HG02623 (cell line): ENCODE data around the gene AATK.
"Not testable (repeated sequence)": the region's sequence is repeated elsewhere in the genome, so short reads cannot be mapped to it uniquely, and the experiment has no call there.

Experiments
- ATAC-seq: cut with Tn5 transposase; IDR thresholded peaks from one replicate; pipeline ENCODE4 v1.9.1; 2021; ENCODE audit warnings: moderate library complexity; ENCODE audit not compliant: unreplicated experiment

The AATK gene

DNA sequence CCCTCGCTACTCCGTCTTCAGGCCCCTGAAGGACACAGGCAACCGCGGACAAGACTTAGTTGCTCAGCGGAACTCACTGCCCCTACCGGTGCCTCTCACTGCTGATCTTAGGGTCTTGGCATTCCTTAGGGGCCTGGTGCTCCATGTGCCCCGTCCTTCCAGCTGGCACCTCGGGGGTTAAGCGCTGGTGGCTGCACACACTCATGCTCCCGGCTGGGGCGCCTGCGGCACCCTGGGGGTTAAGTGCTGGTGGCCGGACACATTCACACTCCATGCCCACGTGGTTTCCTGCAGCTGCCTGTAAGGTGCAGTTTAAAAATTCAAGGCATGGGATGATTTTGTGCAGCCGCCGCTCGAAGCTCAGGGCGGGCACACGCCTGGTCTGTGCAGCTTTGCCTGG is 86.0 kb downstream of the AATK start:
- ATAC-seq, result no peak

DNA sequence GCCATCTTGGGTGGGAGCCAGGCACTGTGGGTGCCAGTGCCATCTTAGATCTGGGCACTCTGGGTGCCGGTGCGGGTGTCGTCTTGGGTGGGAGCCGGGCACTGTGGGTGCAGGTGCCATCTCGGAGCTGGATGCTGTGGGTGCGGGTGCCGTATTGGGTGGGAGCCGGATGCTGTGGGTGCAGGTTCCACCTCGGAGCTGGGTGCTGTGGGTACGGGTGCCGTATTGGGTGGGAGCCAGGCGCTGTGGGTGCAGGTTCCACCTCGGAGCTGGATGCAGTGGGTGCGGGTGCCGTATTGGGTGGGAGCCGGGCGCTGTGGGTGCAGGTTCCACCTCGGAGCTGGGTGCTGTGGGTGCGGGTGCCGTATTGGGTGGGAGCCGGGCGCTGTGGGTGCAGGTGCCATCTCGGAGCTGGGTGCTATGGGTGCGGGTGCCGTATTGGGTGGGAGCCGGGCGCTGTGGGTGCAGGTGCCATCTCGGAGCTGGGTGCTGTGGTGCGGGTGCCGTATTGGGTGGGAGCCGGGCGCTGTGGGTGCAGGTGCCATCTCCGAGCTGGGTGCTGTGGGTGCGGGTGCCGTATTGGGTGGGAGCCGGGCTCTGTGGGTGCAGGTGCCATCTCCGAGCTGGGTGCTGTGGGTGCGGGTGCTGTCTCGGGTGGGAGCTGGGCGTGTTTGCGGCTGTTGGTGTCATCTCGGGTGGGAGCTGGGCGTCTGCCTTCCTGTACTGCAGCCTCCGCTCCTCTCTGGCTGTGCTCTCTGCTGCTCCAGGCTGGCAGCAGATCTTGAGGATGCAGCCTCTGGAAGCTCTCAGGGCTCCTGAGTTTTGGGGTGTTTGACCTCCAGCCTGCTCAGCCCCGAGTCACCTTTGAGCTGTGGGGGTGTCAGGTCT is 87.8 kb downstream of the AATK start:
- ATAC-seq, result not testable (repeated sequence)

DNA sequence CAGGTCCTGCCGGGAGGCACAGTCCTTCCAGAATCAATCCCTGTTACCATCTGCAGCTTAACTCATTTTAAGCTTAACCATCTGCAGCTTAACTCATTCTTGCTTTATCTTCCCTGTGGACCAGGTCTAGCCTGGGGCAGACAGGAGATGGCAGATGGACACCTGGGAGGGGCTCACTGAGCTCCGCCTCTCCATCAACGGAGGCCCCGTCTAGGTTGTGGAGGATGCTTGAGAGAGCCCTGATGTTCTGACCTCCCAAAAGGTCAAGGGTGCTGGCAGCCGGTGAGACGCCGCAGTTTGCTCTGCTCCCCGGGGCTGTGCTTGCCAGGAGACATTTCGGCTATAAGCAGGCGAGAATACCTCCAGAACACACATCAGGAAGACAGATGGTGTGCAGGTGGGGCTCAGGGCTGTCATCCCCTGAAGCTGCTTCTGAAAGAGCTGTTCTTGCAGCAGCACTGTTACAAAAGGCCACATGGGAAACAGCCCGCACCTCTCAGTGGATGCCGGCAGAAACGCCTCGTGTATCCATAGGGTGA is 89.8 kb downstream of the AATK start:
- ATAC-seq, result no peak

DNA sequence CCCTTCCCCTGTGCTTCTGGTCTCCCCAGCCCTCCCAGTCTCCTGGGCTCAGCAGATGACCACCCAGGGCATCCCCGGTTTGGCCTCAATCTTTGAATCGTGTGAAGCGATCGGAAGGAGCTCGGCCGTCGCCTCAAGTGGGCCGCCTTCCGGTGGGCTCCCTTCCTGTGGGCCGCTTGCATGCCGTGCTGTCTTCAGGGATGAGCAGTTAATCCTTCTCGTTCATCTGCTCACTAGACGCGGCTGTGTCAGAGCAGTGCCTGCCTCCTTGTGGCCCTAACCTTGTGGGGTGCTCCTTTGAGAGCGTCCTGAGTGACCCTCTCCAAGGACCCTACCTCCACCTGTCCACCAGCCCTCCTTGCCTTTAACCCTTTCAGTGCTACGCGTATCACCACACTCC is 90.7 kb downstream of the AATK start:
- ATAC-seq, result no peak

DNA sequence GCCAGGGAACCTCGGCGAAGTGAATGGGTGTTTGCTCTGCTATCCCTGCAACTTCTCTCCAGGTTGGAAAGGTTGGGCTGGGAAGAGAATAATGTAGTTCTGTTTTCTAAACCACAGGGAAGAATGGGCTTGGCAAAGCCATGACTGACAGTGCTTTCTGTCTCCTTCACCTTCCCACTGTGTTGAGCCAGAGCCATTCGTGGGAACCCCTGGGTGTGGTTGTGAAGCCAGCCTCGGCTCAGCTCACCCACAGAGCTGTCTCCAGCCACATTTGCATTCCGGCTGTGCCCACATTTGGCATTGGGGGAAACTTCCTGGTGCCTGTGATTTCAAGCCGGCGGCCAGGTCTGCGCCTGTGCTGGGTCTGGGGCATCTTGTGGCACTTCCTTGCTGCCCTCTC is 91.1 kb downstream of the AATK start:
- no peak for ATAC-seq

DNA sequence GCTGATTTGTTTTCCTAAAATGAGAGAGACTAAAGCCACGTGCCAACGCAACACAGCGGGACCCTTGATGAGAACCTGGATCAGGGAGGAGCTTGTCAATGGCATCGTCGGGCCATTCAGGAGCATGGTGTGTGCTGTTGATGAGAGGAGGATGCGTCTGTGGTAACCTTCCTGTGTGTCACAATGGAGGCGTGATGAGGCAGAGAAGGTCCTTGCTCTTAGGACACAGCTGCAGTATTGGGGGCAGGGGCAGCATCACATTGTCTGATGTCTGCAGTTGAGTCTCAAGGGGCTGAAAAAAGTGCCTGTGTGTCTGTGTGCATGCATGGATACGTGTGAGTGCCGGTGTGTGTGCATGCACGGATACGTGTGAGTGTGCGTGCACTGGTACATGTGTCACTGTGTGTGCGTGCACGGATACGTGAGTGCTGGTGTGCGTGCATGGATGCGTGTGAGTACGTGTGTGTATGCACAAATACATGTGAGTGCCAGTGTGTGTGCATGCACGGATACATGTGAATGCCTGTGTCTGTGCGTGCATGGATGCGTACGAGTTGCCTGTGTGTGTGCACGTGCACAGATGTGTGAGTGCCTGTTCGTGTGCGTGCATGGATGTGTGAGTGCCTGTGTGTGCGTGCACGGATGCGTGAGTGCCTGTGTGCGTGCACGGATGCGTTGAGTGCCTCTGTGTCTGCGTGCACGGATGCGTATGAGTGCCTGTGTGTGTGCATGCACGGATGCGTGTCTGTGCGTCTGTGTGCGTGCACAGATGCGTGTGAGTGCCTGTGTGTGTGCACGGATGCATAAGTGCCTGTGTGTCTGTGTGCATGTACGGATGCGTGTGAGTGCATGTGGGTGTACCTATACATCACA is 91.8 kb downstream of the AATK start:
- no peak for ATAC-seq

DNA sequence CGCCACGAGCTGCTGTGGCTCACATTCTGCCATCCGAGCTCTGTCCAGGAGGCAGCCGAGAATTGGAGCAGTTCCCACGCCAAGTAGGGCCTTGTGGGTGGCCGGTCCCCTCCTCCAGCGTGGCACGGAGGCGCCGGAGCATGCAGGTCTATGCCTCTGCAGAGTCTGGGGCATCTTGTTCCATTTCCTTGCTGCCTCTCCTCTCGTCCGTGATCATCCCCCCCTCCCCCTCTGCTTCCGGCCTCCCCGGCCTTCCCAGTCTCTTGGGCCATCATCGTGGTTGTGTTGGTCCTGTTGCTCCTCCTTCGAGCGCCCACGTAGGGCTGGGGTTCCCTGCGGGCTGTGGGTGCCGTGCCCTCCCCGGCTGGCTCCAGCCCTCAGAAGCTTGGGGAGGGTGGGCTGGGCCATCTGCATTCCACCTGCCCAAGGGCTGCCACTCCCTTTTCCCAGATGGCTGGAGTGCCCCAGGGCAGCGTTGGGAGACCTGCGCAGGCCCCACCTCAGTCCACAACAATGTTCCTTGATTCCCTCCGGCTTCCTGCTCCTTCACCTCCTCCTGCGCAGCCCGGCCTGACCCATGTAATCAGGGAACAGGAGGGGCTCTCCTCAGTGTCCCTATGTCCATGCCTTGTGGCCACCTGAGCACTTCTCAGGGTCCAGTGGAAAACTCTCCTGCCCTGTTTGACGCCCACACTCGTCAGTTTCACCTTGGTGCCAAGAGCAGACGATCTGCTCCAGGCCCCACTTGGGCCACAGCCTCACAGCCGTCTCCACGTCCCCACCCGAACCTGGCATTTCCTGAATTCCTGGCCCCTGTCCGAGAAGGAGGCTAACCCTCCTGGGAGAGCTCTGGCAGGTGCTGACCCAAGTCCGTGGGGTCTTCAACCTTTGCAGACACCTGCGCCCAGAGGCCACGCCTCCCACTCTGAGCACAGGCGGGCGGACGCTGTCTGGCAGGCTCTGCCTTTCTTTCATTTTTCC is 94.0 kb downstream of the AATK start:
- no peak for ATAC-seq

DNA sequence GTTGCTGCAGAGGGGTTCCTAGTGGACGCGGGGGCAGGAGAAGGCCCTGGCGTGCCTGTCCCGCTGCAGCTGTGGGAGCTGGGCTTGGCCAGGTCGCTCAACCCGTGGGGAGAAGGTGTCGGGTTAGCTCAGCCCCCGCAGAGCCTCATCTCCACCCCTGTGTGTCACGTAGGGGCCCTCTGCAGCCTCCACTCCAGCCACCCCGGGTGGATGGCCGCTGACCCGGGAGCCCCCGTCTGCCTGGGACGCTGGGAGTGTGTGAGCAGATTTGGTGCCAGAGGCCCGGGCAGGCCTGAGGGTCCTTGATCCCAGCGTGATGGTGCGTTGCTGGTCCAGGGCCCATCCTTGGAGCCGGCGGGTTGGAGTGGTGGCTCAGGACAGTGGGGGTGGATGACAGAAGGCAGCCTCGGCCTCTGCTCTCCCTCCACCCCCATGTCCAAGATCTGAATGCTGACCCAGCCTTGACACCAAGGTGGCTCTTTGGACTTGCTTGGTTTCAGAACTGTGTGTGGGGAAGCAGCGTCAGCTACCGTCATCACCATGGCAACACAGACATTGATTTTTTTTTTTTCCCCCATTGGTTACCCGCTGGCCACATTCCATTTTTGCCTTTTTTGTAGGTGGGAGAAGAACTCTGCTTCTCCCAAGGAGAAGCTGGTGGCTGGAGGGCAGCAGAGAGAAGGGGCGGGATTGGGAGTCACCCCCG is 95.3 kb downstream of the AATK start:
- ATAC-seq, result no peak

DNA sequence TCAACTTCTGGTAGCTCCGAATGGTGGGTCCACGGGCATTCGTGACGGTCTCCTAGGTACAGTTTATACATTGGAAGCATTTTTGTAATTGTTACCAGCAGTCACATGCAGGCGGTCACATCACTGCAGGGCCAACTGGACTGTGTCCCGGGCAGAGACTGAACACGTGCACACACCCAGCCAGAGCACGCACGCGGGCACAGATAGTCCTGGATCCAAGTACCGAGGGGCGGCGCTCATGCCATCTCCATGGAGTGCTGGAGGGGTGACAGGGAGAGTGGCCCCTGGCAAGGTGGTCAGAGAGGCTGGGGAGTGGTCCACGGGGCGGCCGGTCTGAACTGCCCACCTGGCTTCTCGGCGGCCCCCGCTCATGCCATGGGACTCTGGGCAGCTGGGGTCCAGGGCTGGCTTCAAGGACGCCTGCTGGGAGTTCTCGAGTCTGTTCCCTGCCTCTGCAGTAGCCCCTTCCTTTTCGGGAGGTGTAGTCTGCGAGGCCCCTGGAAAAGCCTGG is 96.8 kb downstream of the AATK start:
- no peak for ATAC-seq

DNA sequence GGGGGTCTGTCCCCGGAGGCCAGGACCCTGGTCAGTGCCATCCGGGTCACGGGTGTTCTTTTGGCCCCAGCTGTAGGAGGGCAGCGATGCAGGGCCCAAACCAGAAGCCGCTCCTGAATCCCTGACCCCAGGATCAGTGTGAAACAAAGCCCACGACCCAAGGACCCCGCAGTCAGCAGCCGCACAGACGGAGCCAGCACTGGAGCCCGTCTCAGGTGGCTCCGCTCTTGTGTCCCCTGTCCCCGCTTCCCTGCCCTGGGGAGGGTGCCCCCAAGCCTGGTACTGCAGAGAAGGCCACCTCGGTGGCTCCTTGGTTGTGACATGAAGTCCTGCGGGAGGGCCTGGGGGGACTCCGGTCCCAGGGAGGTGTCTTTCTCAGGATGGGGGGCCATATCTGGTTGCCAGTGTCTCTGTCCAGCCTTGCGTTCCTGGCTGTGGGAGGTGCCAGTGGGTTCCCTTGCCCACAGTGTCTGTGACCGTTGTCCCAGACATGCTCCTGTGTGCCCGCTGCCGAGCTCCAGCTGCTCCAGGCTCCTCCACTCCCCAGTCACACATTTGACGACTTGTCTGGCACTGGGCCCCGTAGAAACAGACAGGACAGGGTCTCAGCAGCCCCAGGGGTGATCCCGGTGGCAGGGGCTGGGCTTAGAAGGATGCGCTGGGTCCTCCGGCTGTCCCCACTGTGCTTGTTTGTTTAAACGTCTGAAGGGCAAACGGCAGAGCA is 97.4 kb downstream of the AATK start:
- no peak for ATAC-seq

DNA sequence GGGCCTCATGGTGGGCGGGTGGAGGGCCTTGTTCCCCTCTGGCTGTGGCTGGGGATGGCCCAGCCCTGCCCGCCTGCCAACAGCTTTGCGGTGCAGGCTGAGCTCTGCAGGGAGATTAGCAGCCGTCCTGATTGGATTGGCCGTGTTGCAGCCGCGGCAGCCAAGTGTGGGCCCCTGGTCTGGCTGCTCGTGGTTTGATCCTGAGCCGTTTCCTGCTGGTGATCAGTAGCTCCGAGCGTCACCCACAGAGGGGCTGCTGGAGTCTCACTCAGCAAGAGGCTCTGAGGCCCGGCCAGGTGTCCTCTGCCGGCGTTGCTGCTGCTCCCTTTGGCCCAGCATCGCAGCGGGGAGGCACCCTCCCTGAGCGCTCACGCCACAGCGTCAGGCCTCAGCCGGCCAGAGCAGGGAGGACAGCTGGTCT is 98.6 kb downstream of the AATK start:
- ATAC-seq, result no peak
